A549 (cell line): Measurements from ENCODE around the gene NPB.

ENCODE experiments used
- CBX2 ChIP-seq: fragments of 200-600 bp; sonication (generic); IDR thresholded peaks from 2 replicates; pipeline ENCODE4 v1.6.1; 2016; ENCODE audit warnings: low read depth, mild to moderate bottlenecking, borderline replicate concordance
- EP300 ChIP-seq, 2 experiments: fragments of >200 bp; sonication (Bioruptor Twin); formaldehyde crosslinking; IDR thresholded peaks; 2 replicates in 1 of 2; 3 replicates in 1 of 2; pipeline ENCODE4 v1.6.1; 2016 to 2017
- HOXA7 ChIP-seq: fragments of 250-450 bp; sonication (Bioruptor Pico); IDR thresholded peaks from 2 replicates; pipeline ENCODE4 v1.5.0; 2020; ENCODE audit warnings: mild to moderate bottlenecking, moderate library complexity
- MAZ ChIP-seq: fragments of 150-350 bp; IDR thresholded peaks from 2 replicates; pipeline ENCODE4 v1.6.1; 2014; ENCODE audit warnings: antibody characterized with exemption, low read depth, low read length, borderline replicate concordance
- NFE2L2 ChIP-seq: fragments of 150-350 bp; conservative IDR thresholded peaks from 2 replicates; pipeline ENCODE4 v1.6.1; 2014; ENCODE audit warnings: low read length
- POLR2A ChIP-seq: IDR thresholded peaks from 2 replicates; pipeline ENCODE4 v1.6.1; 2012; ENCODE audit warnings: mild to moderate bottlenecking, low read length
- RAD21 ChIP-seq, 2 experiments: fragments of >200 bp in 1 of 2; sonication (Bioruptor Twin) in 1 of 2; formaldehyde crosslinking in 1 of 2; IDR thresholded peaks in 1 of 2; conservative IDR thresholded peaks in 1 of 2; 2 replicates in 1 of 2; 3 replicates in 1 of 2; pipeline ENCODE4 v1.6.1; 2012 to 2018; ENCODE audit warnings: inconsistent platforms in 1 of 2
- RARB ChIP-seq: fragments of 250-450 bp; sonication (Bioruptor Pico); IDR thresholded peaks from 2 replicates; pipeline ENCODE4 v1.8.0; 2021; ENCODE audit warnings: mild to moderate bottlenecking, moderate library complexity
- TF ChIP-seq, protein P1 (sequence below): fragments of >200 bp; sonication (Bioruptor Twin); formaldehyde crosslinking; IDR thresholded peaks from 3 replicates; pipeline ENCODE4 v1.5.1; 2016
- TF ChIP-seq, protein P2 (sequence below): fragments of >200 bp; sonication (Bioruptor Twin); formaldehyde crosslinking; IDR thresholded peaks from 3 replicates; pipeline ENCODE4 v1.6.1; 2016
- TF ChIP-seq, protein P3 (sequence below): IDR thresholded peaks from 2 replicates; pipeline ENCODE4 v1.6.1; 2012

DNA sequence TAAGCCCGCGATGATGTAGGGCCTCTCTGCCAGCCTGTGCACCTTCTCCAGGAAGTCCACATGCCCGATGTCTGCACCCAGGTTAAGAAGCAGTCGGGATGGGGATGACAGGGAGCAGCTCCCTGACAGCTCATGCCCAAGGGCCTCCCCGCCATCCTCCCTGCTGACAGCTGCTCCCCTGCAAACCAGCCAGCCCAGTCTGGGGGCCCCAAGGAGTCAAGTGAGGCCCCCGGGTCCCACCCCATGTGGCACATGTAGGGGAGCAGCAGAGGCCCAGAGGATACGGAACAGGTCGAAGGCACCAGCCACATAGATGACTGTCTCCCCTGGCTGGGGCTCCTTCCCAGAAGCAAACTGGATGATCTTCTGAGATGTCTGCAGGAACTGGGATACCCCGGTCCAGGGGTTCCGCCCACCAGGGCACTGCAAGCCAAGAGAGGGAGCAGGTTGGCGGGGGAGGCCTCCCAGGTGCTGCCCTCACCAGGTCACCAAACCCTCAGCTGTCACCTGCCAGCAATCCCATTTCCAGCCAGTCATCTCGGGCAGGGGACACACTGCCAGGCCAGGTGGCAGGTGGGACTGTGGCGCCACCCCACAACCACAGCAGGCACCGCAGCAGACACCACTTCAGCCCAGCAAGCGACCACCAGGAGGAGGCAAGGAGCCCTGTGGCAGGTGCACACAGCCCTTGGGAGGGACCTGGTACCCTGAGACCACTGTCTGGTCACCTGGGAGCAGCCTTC, 4.6 kb downstream of the NPB start:
- TF ChIP-seq MAZ = no peak
- TF ChIP-seq, protein P1, sequence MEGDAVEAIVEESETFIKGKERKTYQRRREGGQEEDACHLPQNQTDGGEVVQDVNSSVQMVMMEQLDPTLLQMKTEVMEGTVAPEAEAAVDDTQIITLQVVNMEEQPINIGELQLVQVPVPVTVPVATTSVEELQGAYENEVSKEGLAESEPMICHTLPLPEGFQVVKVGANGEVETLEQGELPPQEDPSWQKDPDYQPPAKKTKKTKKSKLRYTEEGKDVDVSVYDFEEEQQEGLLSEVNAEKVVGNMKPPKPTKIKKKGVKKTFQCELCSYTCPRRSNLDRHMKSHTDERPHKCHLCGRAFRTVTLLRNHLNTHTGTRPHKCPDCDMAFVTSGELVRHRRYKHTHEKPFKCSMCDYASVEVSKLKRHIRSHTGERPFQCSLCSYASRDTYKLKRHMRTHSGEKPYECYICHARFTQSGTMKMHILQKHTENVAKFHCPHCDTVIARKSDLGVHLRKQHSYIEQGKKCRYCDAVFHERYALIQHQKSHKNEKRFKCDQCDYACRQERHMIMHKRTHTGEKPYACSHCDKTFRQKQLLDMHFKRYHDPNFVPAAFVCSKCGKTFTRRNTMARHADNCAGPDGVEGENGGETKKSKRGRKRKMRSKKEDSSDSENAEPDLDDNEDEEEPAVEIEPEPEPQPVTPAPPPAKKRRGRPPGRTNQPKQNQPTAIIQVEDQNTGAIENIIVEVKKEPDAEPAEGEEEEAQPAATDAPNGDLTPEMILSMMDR = no peak; the same call in 2 of the 3 replicates
- TF ChIP-seq, protein P2, sequence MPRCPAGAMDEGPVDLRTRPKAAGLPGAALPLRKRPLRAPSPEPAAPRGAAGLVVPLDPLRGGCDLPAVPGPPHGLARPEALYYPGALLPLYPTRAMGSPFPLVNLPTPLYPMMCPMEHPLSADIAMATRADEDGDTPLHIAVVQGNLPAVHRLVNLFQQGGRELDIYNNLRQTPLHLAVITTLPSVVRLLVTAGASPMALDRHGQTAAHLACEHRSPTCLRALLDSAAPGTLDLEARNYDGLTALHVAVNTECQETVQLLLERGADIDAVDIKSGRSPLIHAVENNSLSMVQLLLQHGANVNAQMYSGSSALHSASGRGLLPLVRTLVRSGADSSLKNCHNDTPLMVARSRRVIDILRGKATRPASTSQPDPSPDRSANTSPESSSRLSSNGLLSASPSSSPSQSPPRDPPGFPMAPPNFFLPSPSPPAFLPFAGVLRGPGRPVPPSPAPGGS = no peak
- TF ChIP-seq HOXA7 (CRISPR knock-in tag) = no peak
- no peak for TF ChIP-seq EP300 (IDR thresholded peaks at IDR 0.05)
- TF ChIP-seq POLR2A = no peak
- no peak for TF ChIP-seq NFE2L2
- no peak for TF ChIP-seq RARB (CRISPR knock-in tag)
- TF ChIP-seq RAD21 (conservative IDR thresholded peaks at IDR 0.05 in 1 of 2, IDR thresholded peaks at IDR 0.05 in 1 of 2) = peak in 1 of 2 experiments; percentile 52; a peak in 1 of 5 replicates
- TF ChIP-seq, protein P3, sequence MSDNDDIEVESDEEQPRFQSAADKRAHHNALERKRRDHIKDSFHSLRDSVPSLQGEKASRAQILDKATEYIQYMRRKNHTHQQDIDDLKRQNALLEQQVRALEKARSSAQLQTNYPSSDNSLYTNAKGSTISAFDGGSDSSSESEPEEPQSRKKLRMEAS = no peak
- TF ChIP-seq CBX2 = no peak
